BE2C (cell line): ENCODE measurements around the gene BRS3.
A peak's percentile ranks its signal among the peaks of the same experiment; 100 is the strongest.

Experiments
- DNase-seq: peaks from one replicate; pipeline ENCODE4 v3.0.0-alpha.2; 2020
- H3K27me3 ChIP-seq: fragments of 250-450 bp; sonication (Bioruptor Pico); 2 replicates; pipeline ENCODE4 v1.5.1; 2020; ENCODE audit warnings: mild to moderate bottlenecking
- H3K36me3 ChIP-seq: fragments of 250-450 bp; sonication (Bioruptor Pico); 2 replicates; pipeline ENCODE4 v1.5.1; 2020; ENCODE audit warnings: mild to moderate bottlenecking
- H3K4me1 ChIP-seq: fragments of 250-450 bp; sonication (Bioruptor Pico); 2 replicates; pipeline ENCODE4 v1.5.1; 2020
- H3K4me3 ChIP-seq: 2 replicates; pipeline ENCODE4 v1.5.1; 2011; ENCODE audit warnings: low read depth, low read length
- H3K9me3 ChIP-seq: fragments of 250-450 bp; sonication (Bioruptor Pico); 2 replicates; pipeline ENCODE4 v1.5.1; 2020
- TF ChIP-seq, protein P1 (sequence below): IDR thresholded peaks from 2 replicates; pipeline ENCODE4 v1.5.1; 2012; ENCODE audit warnings: mild to moderate bottlenecking, low read depth, low read length

The BRS3 gene

DNA sequence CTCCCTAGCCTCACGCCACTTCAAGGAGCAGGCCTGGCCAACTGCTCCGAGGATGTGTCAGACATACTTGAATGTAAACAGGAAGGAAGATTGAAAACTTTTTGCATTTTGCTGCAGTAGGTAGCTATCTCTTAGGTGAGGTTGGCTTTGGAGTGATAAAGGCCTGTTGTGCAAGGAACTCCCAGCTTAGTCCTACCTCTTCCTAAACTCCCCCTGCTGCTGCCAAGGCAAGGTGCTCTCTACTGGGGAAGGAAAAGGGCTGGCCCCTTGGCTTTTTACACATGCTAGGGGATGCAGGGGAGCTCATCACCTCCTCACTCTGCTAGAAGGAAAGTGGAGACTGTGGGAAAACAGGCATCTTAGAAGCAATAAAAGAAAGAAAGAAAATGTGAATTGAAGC, 10.7 kb upstream of the BRS3 start:
- no peak overlapping the region for H3K4me3 ChIP-seq
- no peaks in the 10 kb centered on the region for H3K4me1 ChIP-seq
- DNase-seq = no peak
- no peaks in the 10 kb centered on the region for H3K27me3 ChIP-seq
- TF ChIP-seq, protein P1, sequence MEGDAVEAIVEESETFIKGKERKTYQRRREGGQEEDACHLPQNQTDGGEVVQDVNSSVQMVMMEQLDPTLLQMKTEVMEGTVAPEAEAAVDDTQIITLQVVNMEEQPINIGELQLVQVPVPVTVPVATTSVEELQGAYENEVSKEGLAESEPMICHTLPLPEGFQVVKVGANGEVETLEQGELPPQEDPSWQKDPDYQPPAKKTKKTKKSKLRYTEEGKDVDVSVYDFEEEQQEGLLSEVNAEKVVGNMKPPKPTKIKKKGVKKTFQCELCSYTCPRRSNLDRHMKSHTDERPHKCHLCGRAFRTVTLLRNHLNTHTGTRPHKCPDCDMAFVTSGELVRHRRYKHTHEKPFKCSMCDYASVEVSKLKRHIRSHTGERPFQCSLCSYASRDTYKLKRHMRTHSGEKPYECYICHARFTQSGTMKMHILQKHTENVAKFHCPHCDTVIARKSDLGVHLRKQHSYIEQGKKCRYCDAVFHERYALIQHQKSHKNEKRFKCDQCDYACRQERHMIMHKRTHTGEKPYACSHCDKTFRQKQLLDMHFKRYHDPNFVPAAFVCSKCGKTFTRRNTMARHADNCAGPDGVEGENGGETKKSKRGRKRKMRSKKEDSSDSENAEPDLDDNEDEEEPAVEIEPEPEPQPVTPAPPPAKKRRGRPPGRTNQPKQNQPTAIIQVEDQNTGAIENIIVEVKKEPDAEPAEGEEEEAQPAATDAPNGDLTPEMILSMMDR = no peak
- no peaks in the 10 kb centered on the region for H3K9me3 ChIP-seq
- H3K36me3 ChIP-seq = no peaks in the 10 kb centered on the region

DNA sequence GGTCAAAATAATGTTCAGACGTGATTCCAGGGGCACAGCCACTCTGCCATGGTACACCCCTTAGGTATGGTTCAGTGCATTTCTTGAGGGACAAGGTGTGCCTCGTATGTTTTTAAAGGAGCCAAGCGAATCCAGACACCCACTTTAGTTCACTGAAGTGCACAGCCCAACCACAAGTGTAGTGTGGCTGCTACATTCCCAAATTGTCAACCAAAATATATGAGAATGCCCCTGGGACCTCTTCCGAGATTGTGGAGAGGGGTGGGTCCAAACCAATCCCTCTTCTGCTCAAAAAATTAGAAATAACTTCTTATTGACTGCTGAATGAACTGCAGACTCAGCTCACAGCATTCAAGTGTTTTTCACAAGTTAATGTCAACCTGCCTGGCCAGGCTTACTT, 7.4 kb upstream of the BRS3 start:
- DNase-seq = no peak
- Histone ChIP-seq H3K4me1 (no peaks in the 10 kb centered on the region), H3K36me3 (no peaks in the 10 kb centered on the region), H3K27me3 (no peaks in the 10 kb centered on the region), H3K4me3 (no peak overlapping the region), H3K9me3 (no peaks in the 10 kb centered on the region)
- TF ChIP-seq, protein P1 = no peak

DNA sequence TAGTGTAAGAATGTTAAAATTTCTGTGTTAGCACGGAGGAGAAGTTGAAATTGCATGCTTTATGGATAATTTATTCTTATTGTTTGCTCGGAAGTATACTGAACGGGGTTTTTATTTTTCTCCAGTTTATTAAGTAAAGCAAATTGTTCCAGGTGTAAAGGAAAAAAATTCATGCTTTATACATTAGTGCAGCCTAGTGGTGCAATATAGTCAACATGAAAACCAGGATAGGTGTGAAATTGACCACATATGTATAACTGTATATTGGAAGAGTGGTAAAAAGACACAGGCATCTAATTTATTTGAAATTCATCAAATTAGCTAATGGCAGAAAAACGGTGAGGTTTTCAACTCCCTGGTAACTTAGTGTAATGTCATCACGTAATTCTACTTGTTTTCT, 959 bp downstream of the BRS3 start:
- Histone ChIP-seq H3K27me3 (no peaks in the 10 kb centered on the region), H3K4me1 (no peaks in the 10 kb centered on the region), H3K4me3 (no peak overlapping the region), H3K36me3 (no peaks in the 10 kb centered on the region), H3K9me3 (no peaks in the 10 kb centered on the region)
- TF ChIP-seq, protein P1 = no peak
- no peak for DNase-seq

DNA sequence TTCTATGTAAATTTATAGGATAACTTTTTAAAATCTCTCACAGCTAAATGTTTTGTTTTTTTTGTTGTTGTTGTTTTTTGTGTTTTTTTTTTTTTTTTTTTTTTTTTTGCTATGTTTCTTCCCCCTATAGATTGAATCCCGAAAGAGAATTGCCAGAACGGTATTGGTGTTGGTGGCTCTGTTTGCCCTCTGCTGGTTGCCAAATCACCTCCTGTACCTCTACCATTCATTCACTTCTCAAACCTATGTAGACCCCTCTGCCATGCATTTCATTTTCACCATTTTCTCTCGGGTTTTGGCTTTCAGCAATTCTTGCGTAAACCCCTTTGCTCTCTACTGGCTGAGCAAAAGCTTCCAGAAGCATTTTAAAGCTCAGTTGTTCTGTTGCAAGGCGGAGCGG, 4.1 kb downstream of the BRS3 start:
- DNase-seq = no peak
- TF ChIP-seq, protein P1 = peak; percentile 35
- Histone ChIP-seq H3K4me1 (no peaks in the 10 kb centered on the region), H3K36me3 (no peaks in the 10 kb centered on the region), H3K9me3 (no peaks in the 10 kb centered on the region), H3K4me3 (no peak overlapping the region), H3K27me3 (no peaks in the 10 kb centered on the region)

DNA sequence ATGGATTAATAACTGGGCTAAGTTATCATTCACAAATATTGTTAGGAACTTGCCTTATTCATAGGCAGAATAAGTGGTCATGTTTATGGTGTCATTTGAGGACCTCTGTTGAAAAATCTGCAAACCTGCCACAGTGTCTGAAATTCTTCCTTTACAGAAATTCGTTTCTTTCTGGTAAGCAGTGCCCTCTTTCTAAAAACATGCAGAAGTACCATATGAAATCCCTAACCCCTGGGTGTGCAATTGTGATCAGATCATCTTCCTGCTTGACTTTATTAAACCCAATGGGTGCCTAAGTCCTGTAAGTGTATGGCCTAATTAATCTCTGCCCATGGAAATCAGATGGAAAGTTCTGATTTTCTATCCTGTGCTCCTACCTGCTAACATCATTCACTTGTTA, 5.3 kb downstream of the BRS3 start:
- Histone ChIP-seq H3K36me3 (no peaks in the 10 kb centered on the region), H3K27me3 (no peaks in the 10 kb centered on the region), H3K4me1 (no peaks in the 10 kb centered on the region), H3K9me3 (no peaks in the 10 kb centered on the region), H3K4me3 (no peak overlapping the region)
- TF ChIP-seq, protein P1 = no peak
- no peak for DNase-seq

DNA sequence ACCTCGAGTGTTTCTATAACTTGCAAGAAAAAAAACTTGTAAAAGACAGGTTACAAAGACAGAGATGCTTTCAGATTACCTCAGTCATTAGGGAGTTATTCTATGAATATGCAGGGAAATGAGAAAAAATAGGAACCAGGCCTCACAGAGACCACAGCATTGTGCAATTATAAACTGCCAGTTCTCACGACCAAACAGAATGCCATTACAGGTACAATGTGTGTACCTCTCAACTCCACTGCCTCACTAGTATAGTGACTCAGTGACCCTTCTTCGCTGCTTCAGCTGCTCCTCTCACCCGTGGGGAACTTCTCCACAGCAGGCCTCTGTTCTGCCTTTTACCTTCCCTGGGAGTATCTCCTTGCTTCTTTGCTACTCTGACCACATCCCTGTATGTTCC, 7.3 kb downstream of the BRS3 start:
- TF ChIP-seq, protein P1 = no peak
- H3K4me3 ChIP-seq = no peak overlapping the region
- DNase-seq = no peak
- H3K27me3 ChIP-seq = no peaks in the 10 kb centered on the region
- no peaks in the 10 kb centered on the region for H3K4me1 ChIP-seq
- H3K9me3 ChIP-seq = no peaks in the 10 kb centered on the region
- H3K36me3 ChIP-seq = peaks cover under 1% of the 10 kb centered on the region; the same call in 1 of the 2 replicates
